Activated CD4-positive, CD25-positive, alpha-beta regulatory T cell treated with anti-CD3 and anti-CD28 coated beads, Interleukin-2, amount 50 U/mL, for 24 hours (primary cell): ENCODE results near the gene HNRNPA0.
"Not testable (repeated sequence)": the region's sequence is repeated elsewhere in the genome, so short reads cannot be mapped to it uniquely, and the experiment has no call there.

Experiments
- ATAC-seq, 2 donors: fragments of 150-1000 bp; cut with Tn5 transposase; one replicate each; pipeline ENCODE4 v1.10.0; 2021; ENCODE audit warnings: mild to moderate bottlenecking in 1 of 2, moderate library complexity in 1 of 2

Gene HNRNPA0

DNA sequence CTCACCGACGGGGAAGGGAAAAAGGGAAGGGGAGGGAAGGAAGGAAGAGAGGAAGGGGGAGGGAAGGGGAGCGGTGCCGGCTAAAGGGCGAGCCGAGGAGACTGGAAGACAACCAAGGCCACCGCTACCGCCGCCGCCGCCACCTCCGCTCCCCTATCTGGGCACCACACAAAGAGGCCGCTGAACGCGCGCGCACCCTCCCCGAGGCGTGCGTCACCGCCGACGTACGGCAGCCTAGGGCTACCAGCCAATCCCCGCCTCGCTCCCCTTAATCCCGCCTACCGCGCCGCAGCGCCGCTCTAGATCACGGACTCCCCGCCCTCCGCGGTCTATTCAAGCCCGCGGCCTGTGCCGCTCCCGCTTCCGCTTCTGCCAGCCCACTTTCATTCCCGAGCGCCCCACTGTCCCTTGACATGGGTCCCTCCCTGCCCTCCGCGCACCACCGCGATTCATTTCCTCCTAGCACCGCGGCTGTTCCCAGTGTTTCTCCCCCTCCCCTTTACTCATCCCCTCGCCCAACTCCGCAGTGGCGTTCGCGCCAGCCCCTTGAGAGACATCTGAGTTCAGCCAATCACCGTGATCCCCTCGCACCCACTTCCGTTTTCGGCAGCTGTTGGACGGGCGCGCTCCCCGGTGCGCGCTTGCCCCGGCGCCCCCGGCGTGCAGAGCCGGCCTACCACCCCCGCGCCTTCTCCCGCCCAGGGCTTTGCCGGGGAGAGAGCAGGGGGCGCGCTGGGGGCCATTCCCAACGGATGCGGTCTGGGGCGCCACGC, at the start of gene HNRNPA0:
TSS of gene HNRNPA0 (minus strand) at position 176 of the 773 bp plus-strand sequence. CDS start 297 bp downstream, outside the sequence.
- peak; percentile 90 for ATAC-seq

DNA sequence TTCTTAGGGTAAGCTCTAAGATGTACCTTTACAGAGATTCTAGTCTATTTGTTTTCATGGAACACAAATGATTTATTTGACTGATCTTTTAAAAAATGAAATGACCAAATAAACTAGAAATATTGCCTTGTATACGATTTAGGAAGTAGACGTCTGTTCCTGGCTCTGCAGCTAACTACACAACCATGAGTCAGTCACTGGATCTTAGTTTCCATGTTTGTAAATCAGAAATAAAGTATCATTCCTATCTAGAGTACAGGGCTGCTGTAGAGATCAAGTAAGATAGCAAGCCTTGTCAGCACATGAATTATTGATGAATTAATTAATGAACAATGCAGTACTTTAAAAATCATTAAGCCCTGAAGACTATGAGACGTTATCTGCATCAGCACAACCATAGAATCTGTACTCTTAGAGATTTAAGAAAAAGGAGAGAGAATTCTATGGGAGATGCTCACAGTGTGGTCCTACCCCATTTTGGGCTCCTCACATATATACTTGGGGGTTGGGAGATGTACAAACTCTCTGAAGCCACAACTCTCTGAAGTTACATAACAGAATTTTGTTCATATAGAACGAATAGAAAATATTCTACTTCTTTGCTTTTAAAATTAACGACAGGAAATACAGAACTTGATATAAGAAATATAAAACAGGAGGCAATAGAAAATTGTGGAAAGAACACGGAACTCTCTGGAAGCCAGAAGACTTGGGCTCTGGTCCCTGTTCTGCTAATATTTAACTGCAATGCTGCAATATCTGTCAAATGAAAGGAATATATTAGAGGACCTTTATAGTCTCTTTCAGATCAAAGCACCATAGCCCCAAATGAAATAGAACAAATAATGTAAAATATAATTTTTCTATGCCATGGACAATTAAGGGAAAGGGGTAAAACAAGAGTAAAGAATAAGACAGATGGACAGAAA, 48.4 kb upstream of the HNRNPA0 start:
- no peak for ATAC-seq

DNA sequence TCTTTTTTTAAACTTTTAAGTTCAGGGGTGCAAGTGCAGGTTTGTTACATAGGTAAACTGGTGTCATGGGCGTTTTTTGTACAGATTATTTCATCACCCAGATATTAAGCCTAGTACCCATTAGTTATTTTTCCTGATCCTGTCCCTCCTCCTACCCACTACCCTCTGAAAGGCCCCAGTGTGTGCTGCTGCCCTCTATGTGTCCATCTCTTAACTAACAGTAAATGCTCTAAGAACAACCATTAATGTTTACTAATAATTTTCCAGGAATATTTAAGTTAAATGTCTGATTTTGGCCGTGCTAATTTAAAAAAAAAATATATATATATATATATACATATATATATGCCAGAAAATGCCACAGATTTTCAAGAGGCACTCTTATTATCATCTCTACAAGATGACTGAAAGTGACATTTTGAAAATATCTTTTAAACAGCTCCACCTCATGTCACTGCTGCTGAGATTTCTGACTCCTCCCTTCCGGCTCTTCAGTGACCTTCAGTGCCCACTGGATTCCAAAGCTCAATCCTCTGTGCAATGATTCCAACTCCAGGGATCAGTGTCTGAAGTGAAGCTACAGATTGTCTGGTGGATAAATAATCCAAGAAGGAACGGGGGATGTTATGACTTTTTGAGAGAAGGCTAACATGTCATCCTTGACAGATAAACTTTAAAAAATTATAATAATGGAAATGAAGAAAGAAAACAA, 46.7 kb upstream of the HNRNPA0 start:
- ATAC-seq, result no peak

DNA sequence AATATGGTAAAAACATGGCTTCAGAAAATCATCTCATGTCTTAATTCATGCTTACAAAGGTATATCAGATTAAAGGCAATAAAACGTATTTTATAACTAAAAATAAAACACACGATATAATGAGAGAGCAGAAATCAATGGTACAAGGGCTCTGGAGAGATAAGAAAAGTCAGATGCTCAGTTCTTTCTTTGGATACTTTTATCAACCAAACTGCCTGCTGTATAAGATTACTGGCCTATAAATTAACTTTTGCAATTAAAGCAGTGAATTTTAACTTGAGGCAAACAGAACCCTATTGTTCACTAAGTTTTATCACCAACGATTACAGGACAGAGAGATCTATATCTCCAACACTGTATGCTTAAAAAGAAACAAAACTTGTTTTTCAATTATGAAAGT, 42.1 kb upstream of the HNRNPA0 start:
- ATAC-seq, result no peak

DNA sequence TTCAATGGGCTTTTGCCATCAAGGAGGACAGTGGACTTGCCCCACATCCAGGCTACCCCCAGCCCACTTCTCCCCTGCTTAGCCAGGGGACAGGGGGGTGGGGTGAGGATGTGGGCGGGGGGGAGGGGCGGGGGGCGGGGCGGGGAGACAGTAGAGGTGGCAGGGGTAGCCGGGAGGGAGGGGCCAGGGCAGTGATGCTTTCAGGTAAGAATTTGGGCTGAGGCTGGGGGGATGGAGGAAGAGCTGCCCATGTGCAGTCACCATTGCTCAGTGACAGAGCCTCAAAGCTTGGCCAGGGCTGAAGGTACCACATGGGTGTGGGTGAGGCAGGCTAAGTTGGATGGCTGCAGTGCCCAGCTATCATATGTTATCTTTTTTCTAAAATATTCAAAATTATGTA, 40.7 kb upstream of the HNRNPA0 start:
- ATAC-seq, result no peak

DNA sequence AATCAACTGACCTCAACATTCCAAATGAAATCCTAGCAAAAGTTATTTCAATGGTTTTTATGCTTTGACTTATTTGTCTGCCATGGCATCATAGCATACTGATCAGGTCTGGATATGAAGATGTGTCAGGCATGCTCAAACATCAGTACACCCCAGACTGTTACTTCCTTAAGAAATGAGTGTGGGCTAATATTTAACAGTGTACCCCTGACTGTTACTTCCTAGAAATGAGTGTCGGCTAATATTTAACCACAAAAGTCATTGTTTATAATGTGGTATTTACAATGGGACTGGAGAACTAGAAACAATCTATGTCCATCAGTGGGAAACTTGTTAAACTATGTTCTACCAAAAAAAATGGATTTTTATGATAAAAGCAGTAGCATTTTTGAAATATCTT, 38.1 kb upstream of the HNRNPA0 start:
- ATAC-seq, result no peak

DNA sequence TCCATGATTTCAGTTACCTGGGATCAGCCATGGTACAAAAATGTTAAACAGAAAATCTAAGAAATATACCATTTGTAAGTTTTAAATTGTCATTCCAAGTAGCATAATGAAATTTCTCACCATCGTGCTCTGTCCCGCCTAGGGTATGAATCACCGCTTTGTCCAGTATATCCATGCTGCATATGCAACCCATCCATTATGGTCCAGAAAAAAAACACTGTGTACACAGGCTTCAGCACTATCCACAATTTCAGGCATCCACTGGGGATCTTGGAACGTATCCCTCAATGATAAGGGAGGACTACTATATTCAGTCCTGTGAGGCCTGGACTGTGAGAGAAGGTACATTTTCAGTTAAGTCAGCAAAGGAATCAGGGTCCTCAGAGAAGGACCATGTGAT, 37.6 kb upstream of the HNRNPA0 start:
- ATAC-seq, result no peak

DNA sequence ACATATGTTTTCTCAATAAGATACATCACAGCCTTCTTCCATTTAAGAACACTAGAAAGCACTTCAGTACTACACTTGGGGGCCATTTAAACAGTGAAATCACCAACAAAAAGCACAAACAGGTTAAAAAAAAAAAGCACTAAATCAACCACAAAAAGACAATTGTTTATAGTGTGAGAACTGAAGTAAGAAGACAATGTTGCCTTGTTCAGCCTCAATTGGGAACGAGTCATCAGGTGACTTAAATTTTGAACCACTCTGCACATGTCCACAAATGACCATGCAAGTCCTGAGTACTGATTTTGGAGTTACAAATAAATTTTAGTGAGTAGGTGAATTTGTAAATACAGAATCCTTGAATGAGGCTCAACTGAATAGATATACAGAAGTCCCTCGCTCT, 37.2 kb upstream of the HNRNPA0 start:
- ATAC-seq, result no peak

DNA sequence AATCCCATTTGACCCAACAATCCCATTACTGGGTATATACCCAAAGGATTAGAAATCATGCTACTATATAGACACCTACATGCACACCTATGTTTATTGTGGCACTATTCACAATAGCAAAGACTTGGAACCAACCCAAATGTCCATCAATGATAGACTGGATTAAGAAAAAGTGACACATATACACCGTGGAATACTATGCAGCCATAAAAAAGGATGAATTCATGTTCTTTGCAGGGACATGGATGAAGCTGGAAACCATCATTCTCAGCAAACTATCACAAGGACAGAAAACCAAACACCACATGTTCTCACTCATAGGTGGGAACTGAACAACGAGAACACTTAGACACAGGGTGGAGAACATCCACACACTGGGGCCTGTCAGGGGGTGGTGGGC, 34.4 kb upstream of the HNRNPA0 start:
- not testable (repeated sequence) for ATAC-seq

DNA sequence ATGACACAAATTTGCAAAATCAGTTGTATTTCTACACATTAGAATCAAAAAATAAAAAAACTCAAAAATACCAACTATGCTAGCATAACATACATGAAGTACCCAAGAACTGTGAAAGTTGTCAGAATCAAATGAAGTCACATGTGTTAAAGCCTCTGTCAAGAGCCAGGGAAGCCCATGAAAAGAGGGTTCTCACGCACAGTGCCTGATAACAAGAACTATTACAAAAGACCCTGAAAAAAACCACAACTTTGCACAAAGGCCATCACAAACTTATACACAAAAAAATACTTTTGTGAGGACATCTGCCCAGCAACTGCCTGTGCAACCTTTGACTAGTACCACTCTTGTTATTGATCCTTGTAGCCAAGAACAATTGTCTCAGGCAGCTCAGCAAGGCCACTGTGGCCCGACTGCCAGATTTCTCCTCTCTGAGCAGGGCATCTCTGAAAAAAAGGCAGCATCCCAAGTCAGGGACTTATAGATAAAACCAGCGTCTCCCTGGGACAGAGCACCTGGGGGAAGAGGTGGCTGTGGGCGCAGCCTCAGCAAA, 28.9 kb upstream of the HNRNPA0 start:
- ATAC-seq, result no peak

DNA sequence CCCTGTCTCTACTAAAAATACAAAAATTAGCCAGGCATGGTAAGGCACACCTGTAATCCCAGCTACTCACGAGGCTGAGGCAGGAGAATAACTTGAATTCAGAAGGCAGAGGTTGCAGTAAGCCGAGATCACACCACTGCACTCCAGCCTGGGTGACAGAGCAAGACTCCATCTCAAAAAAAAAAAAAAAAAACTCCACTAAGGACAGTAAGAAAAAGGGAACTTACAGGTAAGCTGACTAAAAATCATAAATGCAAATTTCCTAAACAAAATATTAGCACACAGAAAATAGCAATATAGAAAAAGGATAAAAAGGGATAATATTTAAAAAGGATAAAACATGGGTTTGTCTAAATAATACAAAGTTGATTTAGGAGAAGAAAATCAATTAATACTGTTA, 27.9 kb upstream of the HNRNPA0 start:
- no peak for ATAC-seq

DNA sequence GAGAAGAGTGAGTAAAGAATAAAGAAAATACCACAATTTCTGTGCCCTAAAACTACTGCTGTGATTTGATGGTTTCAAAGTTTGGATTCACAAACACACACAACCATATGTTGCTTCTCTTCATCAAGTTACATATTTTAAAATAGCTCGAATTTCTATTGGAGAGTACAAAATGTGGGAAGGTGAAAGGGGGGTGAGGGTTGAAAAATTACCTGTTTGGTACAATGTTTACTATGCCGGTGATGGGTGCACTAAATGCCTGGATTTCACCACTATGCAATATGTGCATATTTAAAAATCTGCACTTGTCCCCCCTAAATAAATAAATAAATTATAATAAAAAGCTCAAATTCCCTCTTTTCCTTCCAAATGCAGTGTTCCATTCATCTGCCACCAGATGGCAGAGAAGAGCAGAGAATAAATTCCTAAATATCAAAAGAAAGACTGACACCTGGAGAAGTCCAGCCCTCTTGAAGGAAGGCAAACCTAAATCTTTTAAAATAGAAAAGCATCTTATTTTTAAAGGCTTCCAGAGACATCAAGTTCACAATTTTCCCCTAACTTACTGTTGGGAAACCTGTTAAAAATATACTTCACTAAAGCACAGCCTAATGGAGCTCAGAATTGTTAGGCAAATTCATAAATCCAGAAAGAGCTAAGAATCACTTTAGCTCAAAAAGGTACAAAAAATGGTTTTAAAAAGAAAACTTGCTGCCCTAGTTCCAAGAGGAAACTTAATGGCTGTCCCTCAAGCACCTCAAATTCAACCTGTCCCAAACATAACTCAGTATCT, 24.8 kb upstream of the HNRNPA0 start:
- ATAC-seq, result no peak

DNA sequence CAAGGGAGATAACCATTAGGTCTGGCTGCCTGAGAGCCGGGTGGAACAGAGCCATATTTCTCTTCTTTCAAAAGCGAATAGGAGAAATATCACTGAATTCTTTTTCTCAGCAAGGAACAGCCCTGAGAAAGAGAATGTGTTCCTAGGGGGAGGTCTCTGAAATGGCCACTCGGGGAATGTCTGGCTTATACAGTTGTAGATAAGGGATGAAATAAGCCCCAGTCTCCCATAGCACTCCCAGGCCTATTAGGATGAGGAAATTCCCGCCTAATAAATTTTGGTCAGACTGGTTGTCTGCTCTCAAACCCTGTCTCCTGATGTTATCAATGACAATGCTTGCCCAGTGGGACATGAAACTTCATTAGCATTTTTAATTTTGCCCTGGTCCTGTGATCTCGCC, 13.8 kb upstream of the HNRNPA0 start:
- ATAC-seq, result not testable (repeated sequence)

DNA sequence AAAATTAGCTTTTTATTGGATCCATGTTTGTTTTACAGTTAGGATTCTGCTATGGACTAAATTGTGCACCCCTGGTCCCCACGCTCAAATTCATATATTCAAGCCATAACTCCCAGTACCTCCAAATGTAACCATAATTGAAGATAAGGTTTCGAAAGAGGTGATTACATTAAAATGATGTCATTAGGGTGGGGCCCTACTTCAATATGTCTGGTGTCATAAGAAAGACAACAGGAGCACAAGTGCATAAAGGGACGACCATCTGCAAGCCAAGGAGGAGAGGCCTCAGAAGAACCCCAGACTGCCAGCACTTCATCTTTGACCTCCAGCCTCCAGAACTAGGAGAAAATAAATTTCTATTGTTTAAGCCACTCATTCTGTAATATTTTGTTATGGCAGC, 7.4 kb upstream of the HNRNPA0 start:
- no peak for ATAC-seq

DNA sequence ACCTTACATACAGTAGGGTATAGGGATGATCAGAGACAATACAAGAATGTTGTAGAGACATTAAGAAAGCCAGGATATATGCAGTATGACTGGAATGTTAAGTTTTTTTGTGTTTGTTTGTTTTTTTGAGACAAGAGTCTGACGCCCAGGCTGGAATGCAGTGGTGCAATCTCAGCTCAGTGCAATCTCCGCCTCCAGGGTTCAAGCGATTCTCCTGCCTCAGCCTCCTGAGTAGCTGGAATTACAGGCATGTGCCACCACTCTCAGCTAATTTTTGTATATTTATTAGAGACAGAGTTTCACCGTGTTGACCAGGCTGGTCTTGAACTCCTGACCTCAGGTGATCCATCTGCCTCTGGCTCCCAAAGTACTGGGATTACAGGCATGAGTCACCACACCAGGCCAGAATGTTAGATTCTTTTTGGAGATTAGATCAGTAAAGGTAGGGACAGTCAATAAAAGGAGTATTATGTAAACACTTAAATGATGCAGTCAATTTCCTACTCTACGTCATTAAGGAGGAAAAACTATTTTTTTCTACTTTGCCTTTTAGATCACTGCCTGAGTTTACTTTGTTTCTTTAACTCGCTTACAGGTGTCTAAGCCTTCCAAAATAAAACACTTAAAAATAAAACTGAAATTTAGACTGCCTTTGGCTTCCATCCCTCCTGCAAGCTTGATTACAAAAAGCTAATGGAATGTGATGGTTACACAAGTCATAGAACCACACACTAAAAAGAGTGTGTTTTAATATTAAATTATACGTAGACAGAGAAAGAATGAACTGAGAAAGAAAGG, 6.8 kb upstream of the HNRNPA0 start:
- no peak for ATAC-seq

DNA sequence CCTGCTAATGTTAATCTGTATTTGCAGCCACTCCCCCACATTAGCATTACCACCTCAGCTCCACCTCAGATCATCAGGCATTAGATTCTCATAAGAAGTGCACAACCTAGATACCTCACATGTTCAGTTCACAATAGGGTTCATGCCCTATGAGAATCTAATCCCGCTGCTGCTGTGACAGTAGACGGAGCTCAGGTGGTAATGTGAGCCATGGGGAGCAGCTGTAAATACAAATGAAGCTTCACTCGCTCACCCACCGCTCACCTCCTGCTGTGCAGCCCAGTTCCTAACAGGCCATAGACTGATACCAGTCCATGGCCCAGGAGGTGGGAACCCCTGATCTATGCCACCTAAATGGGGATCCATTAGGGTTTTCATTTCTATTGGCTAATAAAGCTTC, 6.1 kb upstream of the HNRNPA0 start:
- ATAC-seq, result no peak

DNA sequence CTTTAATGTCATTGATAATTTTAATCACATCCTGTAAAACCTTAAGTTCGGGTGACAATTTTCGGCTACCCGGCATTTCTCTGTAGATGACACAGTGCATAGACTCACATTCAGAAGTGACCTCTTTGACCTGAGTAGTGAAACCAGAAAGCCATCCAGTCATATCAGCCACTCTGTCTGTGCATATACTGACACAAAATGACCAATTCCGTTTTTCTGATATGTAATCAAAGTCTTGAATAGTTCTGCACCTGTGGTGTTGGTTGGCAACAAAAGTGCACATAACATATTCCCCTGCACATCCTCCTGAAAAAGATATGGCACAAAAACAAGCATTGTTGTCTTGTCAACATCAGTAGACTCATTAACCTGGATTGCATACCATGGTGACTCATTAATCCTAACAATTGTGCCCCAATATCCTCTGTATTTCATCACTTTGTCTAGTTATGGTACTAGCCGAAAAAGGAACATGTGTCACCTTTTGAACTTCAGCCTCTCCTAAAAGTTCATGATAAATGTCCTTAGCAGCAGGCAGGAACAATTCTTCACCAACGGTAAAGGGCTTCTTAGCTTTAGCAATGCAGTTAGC, 4.6 kb upstream of the HNRNPA0 start:
- no peak for ATAC-seq

DNA sequence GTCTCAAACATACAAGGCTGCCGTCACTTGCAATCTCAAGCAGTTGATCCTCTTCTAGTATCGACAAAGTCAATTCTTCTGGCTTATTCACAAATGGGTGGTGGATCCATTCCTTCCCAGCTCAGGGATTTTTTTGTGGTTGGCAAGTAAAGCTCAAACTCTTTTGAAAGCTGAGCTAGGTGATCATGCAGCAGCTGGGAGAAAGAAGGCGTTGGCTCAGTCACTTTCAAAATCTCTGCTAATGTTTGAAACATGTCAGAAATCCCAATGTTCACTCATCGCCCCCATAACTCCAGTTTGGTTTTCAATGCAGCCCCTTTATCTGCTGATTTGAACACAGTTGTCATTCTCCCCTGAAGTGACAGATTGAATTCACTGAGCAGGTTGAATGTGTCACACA, 4.0 kb upstream of the HNRNPA0 start:
- ATAC-seq, result no peak

DNA sequence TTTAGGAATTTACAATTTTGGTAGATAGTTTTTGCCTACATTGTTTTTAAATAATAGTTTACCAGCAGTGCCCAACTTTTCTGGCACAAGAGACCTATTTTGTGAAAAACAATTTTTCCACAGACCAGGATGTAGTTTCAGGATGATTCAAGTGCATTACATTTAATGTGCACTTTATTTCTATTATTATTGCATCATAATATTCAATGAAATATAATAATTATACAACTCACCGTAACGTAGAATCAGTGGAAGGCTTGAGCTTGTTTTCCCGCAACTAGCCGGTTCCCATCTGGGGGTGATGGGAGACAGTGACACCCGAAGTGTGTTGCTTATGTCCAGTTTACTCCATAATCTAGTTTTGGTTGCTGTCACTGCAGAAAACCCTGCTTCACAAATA, 3.5 kb upstream of the HNRNPA0 start:
- no peak for ATAC-seq

DNA sequence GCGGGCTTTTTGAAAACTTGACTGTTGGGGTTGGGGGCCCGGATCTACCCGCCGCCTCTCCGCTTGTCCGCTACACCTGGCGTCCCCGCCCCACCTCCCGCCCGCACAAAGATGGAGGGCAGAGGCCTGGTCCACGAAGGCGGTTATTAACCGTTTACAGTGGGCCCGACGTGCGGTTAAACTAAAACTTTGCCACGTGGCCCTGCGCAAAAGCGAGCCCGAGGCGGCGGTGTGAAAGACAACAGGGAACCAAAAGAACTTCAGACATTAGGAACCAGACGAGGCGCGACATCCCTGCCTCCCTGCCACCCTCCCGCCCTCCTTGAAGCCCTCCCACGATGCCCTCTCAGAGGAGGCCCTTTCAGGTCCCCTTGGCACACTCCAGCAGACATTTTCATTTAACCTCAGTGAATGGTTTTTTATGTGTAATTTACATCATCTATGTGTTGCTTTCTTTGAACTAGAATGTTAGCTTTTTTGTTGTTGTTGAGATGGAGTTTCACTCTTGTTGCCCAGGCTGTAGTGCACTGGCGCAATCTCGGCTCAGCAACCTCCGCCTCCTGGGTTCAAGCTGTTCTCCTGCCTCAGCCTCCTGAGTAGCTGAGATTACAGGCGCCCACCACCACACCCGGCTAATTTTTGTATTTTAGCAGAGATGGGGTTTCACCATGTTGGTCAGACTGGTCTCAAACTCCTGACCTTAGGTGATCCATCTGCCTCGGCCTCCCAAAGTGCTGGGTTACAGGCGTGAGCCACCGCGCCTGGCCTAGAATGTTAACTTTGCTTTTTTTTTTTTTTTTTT, 999 bp upstream of the HNRNPA0 start:
- ATAC-seq, result peak; percentile 17 to 20
